ENCODE data around the gene CD320. TPM values are rescaled to one million over a fixed set of nuclear protein-coding genes. Genes with fewer than 3 reads are reported as not detected.
"Not testable (repeated sequence)": the region's sequence is repeated elsewhere in the genome, so short reads cannot be mapped to it uniquely, and the experiment has no call there.

CD320 gene
- polyA plus RNA-seq, 10 donors = 15.8 to 27.2 (median 19.7) TPM

DNA sequence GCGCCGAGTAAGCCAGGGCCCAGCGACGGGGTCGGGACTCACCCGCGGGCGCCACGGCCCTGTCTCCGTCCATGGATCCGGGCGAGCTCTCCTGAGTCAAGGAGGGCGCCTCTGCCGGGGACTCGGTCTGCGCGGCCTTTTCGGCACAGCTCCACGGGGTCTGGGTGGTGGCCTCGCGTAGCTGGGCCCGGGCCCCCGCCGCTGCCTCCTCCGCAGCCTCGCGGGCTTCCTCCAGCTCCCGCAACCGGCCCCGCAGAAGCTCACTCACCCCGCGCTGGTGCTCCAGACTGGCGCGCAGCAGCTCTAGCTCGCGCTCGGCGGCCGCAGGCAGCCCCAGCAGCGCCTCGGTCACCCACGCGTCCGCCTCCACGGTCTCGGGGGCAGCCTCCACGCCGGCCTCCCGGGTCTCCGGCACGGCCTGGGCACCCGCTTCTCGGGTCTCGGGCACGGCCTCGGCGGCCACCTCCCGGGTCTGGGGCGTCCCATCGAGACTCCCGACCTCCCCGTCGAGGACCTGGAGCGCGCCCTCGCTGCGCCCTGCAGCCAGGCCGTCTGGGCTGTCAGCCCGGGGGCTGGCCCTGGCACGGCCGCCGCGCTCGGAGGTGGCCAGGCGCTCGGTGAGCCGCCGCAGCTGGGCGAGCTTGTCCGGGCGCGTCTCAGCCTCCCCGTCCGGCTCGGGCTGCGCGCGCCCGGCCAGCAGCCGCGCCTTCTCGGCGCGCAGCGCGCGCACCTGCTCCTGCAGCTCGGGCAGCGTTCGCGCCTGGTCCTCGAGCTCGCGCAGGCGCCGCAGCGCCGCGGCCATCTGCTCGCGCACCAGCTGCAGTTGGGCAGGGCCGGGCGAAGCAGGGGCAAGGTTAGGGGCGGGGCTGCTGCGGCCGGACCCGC, 26.5 kb upstream of the CD320 start:
- peak; percentile 49 to 83 (median 83) for DNase-seq

GRCh38 chr19:8333767-8334457, 25.8 kb upstream of the CD320 start:
- DNase-seq = no peak

DNA sequence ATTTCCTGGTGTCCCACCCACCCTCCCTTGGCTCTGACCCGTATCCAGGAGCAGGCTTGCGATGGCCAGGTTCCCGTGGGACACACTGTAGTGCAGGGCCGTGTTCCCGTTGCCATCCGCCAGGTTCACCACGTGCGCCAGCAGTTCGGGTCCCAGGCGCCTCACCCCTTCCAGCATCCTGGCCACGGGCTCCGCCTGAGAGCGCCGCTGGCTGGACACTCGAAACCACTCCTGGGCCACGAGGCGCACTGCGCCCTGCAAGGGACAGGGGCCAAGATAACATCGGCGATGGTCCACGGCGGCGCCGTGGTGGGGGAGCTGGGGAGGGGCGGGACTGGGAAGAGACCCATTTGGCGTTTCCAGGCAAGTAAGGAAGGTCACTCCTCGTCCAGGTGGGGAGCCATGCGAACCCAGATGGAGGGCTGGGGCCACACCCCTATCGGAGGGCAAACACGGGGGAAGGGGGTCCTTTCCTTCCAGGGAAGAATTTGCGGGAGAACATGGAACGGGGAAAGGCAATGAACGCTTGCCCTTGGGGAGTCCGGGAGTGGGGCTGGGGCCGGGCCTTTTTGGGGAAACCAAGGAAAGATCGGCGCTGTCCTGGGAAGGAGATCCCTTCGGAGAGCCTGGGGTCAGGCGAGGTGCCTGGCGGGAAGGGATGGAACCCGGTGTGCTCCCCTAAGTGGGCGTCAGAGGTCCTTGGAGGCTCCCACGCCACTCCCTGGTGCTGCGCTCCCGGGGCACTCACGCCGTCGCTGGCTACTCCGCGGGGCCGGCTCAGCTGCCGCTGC, 25.0 kb upstream of the CD320 start:
- DNase-seq = no peak

GRCh38 chr19:8331263-8331845, 23.2 kb upstream of the CD320 start:
- DNase-seq = no peak

DNA sequence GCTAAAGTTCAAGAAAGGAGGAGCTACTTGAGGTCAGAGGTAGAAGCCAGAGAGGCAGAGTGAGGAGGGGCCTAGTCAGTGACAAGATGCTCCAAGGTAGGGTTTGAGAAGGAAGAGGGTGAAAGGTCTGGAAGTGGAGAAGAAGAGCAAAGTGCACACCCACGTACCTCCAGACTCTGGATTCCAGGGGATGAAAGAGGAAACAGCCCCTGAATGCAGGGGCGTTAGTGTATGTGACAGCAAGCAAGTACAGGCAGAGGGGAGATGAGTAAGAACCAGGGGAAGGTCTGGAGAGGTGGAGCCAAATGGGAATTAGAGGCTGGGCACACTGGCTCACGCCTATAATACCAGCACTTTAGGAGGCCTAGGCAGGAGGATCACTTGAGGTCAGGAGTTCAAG, 21.8 kb upstream of the CD320 start:
- no peak for DNase-seq

DNA sequence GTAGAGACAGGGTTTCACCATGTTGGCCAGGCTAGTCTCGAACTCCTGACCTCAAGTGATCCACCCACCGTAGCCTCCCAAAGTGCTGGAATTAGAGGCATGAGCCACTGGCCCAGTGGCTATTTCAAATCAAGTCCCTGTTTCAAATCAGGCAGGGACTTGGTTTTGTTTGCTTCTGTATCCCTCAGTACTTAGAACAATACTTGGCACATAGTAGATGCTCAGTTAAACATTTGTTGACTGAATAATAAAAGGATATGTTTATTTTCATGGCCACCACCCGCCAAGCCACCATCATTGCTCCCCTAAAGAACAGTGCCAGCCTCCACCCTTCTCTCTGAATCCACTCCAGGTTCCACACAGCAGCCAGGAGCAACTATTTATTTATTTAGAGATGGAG, 17.3 kb upstream of the CD320 start:
- no peak for DNase-seq

DNA sequence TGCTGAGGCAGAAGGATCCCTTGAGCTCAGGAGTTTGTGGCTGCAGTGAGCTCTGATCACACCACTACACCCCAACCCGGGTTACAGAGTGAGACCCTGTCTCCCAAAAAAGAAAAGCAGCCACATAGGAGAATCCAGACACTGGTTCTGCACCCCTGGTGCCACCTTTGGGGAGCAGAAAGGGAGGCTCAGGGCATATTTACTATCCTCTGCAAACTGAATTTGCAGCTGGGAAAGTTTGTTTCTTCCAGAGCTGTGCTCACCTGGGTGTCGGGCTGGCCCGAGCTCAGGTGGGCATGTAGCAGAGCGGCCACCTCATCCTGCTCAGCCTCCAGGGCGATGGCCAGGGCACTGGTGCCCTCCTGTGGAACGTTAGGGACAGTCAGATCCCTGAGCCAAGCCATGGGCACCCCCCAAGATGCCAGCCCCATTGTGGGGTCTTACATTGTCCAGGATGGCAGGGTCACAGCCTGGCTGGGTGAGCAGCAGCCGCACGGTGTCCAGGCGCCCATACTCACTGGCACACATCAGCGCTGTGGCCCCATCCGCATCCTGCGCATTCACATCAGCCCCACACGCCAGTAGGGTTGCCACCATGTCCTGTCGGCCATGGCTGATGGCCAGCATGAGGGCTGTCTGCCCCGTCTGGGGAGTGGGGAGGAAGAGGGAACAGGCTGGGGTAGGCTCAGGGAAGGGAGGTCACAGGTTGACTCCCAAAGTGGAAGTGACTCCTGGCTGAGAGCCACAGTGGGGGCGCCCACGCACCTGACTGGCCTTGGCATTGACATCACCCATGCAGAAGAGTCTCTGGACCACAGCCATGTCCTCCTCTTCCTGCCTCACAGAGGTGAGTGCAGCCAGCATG, 16.3 kb upstream of the CD320 start:
- no peak for DNase-seq

GRCh38 chr19:8323781-8324185, 15.6 kb upstream of the CD320 start:
- no peak for DNase-seq

GRCh38 chr19:8322638-8322997, 14.5 kb upstream of the CD320 start:
- no peak for DNase-seq

DNA sequence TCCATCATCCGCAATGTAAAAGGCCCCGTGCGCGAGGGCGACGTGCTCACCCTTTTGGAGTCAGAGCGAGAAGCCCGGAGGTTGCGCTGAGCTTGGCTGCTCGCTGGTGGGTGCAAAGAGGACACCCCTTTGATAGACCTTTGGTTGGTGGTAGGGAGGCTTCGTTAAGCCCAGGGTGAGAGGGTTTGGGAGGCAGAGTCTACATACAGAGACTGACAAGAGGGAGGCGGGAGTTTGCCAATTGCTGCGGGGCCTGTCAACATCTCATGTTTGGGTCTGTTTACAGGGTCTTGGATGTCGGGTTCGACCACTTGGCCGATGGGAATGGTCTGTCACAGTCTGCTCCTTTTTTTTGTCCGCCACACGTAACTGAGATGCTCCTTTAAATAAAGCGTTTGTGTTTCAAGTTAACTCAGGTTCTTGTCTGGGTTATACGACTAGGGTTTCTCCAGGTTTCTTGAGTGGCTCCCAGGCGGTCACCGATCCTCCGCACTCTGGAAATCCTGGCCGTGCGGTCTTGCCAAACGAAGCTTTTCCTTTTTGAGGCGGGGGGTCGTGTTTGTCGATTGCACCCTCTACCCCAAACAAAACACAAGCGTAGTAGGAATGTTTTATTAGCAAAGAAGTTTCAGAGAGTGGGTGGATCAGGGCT, 14.0 kb upstream of the CD320 start:
- peak in 1 of 3 donors; percentile 54 for DNase-seq

GRCh38 chr19:8321067-8321985, 13.2 kb upstream of the CD320 start, which contains the start of the genes NDUFA7 and RPS28:
Gene NDUFA7, minus strand, starts transcription at chr19:8321375. Its CDS starts 17 bp downstream, at chr19:8321358.
Gene RPS28, plus strand, starts transcription at chr19:8321496. Its CDS starts 35 bp downstream, at chr19:8321531.
- DNase-seq = peak; percentile 97 to 98 (median 98)

DNA sequence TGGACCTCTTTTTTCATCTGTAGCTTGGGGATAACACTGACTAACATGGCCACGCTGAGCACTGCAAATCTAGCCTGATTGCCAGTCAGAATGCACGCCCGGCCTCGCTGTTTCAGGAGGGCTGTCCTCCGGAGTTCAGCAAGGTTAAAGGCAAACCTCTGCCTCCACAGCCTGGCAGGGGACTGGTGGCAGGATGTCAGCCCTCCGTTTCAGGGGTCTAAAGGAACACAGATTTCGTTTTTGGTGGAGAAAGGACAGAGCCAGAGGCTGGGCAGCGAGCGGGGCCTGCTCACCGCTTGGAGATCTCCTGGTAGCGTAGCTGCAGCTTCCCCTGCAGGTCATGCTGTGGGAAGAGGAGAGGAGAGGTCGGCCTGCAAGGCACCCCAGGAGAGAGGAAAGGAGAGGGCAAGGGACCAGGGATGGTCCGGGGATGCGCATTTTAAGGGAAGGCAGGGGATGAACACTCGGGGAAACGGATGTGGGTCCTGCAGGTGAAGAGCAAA, 12.5 kb upstream of the CD320 start:
- DNase-seq = no peak

- DNase-seq = no peak
Measured at GRCh38 chr19:8319807-8320520, 11.8 kb upstream of the CD320 start.

- not testable (repeated sequence) for DNase-seq
Measured at GRCh38 chr19:8318835-8319234, 10.7 kb upstream of the CD320 start.

DNA sequence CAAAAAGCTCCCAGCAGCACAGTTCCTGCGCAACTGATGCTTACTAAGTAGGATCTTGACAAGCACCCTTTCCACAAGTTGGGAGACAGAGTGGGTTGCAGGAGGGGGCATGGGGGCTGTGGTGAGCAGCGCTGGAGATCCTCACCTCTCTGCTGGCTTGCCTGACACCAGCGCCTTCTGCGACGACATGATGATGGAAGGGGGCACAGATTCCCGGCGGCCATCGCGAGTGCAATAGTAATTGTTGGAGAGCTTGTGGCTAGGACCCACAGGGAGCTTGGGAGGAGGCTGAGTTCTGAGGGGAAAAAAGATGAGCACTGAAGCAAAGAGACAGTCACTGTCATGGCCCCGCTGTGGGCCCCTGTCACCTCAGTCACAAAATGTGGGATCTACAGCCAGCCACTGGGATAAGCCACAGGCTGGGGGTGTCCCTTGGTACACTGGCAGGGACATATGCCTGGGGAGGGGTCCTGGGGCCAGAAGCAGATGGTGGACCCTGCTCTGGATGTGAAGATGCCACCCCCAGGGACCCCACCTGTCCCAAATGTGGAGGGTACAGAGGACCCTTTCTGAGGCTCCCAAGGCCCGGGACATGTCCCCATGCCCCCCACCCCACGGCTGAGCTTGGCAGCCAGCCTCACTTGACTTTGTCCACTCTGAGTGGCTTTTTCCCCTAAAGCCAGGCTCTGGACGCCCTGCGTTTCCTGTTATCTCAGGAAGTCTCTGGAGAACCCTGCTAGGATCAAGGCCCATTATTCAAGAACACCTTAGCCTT, 8.4 kb upstream of the CD320 start:
- DNase-seq = no peak

DNA sequence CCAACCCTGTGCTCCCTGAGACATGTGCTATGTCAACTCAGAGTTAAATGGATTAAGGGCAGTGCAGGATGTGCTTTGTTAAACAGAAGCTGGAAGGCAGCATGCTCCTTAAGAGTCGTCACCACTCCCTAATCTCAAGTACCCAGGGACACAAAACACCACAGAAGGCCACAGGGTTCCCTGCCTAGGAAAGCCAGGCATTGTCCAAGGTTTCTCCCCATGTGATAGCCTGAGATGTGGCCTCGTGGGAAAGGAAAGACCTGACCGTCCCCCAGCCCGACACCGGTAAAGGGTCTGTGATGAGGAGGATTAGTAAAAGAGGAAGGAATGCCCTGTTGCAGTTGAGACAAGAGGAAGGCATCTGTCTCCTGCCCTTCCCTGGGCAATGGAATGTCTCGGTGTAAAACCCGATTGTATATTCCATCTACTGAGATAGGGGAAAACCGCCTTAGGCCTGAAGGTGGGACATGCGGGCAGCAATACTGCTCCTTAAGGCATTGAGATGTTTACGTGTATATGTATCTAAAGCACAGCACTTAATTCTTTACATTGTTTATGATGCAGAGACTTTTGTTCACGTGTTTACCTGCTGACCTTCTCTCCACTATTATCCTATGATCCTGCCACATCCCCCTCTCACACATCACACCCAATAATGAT, 7.0 kb upstream of the CD320 start:
- DNase-seq = not testable (repeated sequence)

Data from muscle of back (tissue), 11 donors.